Heart left ventricle (tissue), 16 donors: ENCODE measurements around the gene TFEB. TPM values are rescaled to one million over a fixed set of nuclear protein-coding genes. Genes with fewer than 3 reads are reported as not detected.

Experiments used
- ATAC-seq, 4 donors: fragments of 200-7000 bp; cut with Tn5 transposase; one replicate each; pipeline ENCODE4 v1.9.1; 2020 to 2022; ENCODE audit warnings: moderate library complexity in 4 of 4, mild to moderate bottlenecking in 3 of 4, moderate number of reproducible peaks in 1 of 4
- DNase-seq, 5 donors: peaks; one replicate each; pipeline ENCODE4 v3.0.0-alpha.2; 2020
- H3K27ac ChIP-seq, 12 donors: fragments of 200-600 bp; sonication (generic) in 4 of 12; one replicate each; pipeline versions ENCODE4 v1.5.0 to v1.8.0; 2016 to 2022; ENCODE audit warnings: mild to moderate bottlenecking in 2 of 12
- H3K27me3 ChIP-seq, 9 donors: fragments of 200-600 bp; sonication (generic) in 2 of 9; one replicate each; pipeline versions ENCODE4 v1.5.1 to v1.8.0; 2016 to 2022; ENCODE audit warnings: mild to moderate bottlenecking in 3 of 9
- H3K36me3 ChIP-seq, 9 donors: fragments of 200-600 bp; sonication (generic) in 2 of 9; one replicate each; pipeline versions ENCODE4 v1.5.0 to v1.8.0; 2018 to 2022; ENCODE audit warnings: mild to moderate bottlenecking in 2 of 9
- H3K4me1 ChIP-seq, 12 donors: fragments of 200-600 bp; sonication (generic) in 4 of 12; one replicate each; pipeline versions ENCODE4 v1.5.0 to v1.8.0; 2016 to 2022; ENCODE audit warnings: mild to moderate bottlenecking in 3 of 12
- H3K4me3 ChIP-seq, 12 donors: fragments of 200-600 bp; sonication (generic) in 4 of 12; one replicate each; pipeline versions ENCODE4 v1.5.0 to v1.8.0; 2017 to 2022; ENCODE audit warnings: mild to moderate bottlenecking in 9 of 12, moderate library complexity in 4 of 12
- H3K9me3 ChIP-seq, 12 donors: fragments of 200-600 bp; sonication (generic) in 4 of 12; one replicate each; pipeline versions ENCODE4 v1.5.0 to v1.8.0; 2016 to 2022; ENCODE audit warnings: mild to moderate bottlenecking in 1 of 12
- POLR2A ChIP-seq, 2 donors: fragments of 450-650 bp; IDR thresholded peaks; one replicate each; pipeline ENCODE4 v1.6.1; 2017; ENCODE audit warnings: antibody characterized with exemption in 2 of 2, mild to moderate bottlenecking in 2 of 2, moderate library complexity in 2 of 2
- WGBS, 4 donors: extraction: QIAGEN DNeasy Blood & Tissue Kit in 2 of 4; methylation state at CpG; one replicate each; pipeline versions ENCODE4 v1.1.5 to v1.1.7; 2013 to 2018; 5-methylcytosine and 5-hydroxymethylcytosine counted together
- intact Hi-C, 10 donors: fragments of 100-400 bp; cut with DNase I; formaldehyde crosslinking; loops; one replicate each; pipeline versions ENCODE4 v1.11.1 to v1.14.2; 2022
- polyA plus RNA-seq, 2 donors: library from polyadenylated mRNA; stranded (reverse); fragments of 200-250 nt; gene quantifications; one replicate each; pipeline ENCODE4 v1.2.3, GENCODE V29; 2013
- total RNA-seq, 9 donors: library from RNA; depleted of rRNA in 2 of 9; stranded (reverse); fragments of >200 nt in 2 of 9; fragmentation: NEBNext Ultra II Directional in 3 of 9; extraction: Animal tissue kit (Norgen Biotek cat#: 25700) in 3 of 9; gene quantifications; one replicate each; pipeline versions ENCODE4 v1.1.0 to v1.2.4, GENCODE V29; 2016 to 2023
- TF ChIP-seq, protein P1 (sequence below), 12 donors: fragments of 200-600 bp; sonication (generic) in 4 of 12; IDR thresholded peaks; one replicate each; pipeline versions ENCODE4 v1.5.0 to v1.8.0; 2018 to 2022; ENCODE audit warnings: antibody characterized with exemption in 12 of 12, mild to moderate bottlenecking in 5 of 12
- donor health status: ischemic (EF 13 %, LVEDD 7.1; RV severe dilation, severe dysfunction).
- donor health status: healthy with polysubstance abuse.
- donor health status: DM: no; HTN: yes; CAD: no.
- donor health status: DM: no; HTN: no; CAD: no.
- donor health status: ischemic (EF 25% LVEDD 6.9; RV normal size, moderate dysfunction).
- donor health status: ischemic (EF 25% LVEDD 5.7; RV mildly dilated, moderate dysfunction).
- donor health status: healthy.
- donor health status: DM: yes; HTN: yes; CAD: no.
- donor health status: ischemic (EF 35%, LVEDD 5.7; RV mildly dilated, moderate dysfunction).
- donor health status: nonischemic (EF 11% LVEDD 7.7; RV severe dilation, severe dysfunction).
- donor health status: DM: yes; HTN: yes; CAD: no.
- donor health status: PGD.
- donor health status: ischemic (EF 29% LVEDD 5.4; RV normal size, mild dysfunction).
- donor health status: nonischemic (EF 23%, LVEDD 6.1; RV moderate dilation, normal function).

Gene TFEB
- total and polyA plus RNA-seq, 11 donors, result 26.2 to 47.2 (median 40.4) TPM

- TF ChIP-seq POLR2A (IDR thresholded peaks at IDR 0.05), result no peak
- TF ChIP-seq, protein P1, sequence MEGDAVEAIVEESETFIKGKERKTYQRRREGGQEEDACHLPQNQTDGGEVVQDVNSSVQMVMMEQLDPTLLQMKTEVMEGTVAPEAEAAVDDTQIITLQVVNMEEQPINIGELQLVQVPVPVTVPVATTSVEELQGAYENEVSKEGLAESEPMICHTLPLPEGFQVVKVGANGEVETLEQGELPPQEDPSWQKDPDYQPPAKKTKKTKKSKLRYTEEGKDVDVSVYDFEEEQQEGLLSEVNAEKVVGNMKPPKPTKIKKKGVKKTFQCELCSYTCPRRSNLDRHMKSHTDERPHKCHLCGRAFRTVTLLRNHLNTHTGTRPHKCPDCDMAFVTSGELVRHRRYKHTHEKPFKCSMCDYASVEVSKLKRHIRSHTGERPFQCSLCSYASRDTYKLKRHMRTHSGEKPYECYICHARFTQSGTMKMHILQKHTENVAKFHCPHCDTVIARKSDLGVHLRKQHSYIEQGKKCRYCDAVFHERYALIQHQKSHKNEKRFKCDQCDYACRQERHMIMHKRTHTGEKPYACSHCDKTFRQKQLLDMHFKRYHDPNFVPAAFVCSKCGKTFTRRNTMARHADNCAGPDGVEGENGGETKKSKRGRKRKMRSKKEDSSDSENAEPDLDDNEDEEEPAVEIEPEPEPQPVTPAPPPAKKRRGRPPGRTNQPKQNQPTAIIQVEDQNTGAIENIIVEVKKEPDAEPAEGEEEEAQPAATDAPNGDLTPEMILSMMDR (IDR thresholded peaks at IDR 0.05), result no peak
- Histone ChIP-seq H3K4me1 (peaks cover 6 to 98% (median 75%) of the 10 kb centered on the region in 12 donors), H3K36me3 (peaks cover 0 to 8% (median 0%) of the 10 kb centered on the region in 9 donors), H3K4me3 (no peak overlapping the region), H3K9me3 (no peaks in the 10 kb centered on the region), H3K27ac (peak overlapping the region in 11 of 12 donors; percentile 13 to 94 (median 76)), H3K27me3 (no peaks in the 10 kb centered on the region)
- intact Hi-C loops, result no loop called here
- peak in 2 of 5 donors; percentile 66 to 70 for DNase-seq
- ATAC-seq, result no peak
- 72 to 88% (median 76%) methylated on average over 12 to 14 of the region's 14 CpGs for WGBS, 4 donors
Measured at GRCh38 chr6:41714556-41715273, 20.7 kb downstream of the TFEB start.

- peak overlapping the region; percentile 65 to 94 (median 82) for H3K27ac ChIP-seq
- peak; percentile 21 to 57 (median 41) for ATAC-seq
- WGBS, 4 donors, result 64 to 79% (median 73%) methylated on average over 13 to 14 of the region's 14 CpGs
- H3K27me3 ChIP-seq, result no peaks in the 10 kb centered on the region
- no peaks in the 10 kb centered on the region for H3K9me3 ChIP-seq
- H3K4me1 ChIP-seq, result peaks cover 6 to 94% (median 70%) of the 10 kb centered on the region in 12 donors
- DNase-seq, result peak in 4 of 5 donors; percentile 52 to 70 (median 62)
- TF ChIP-seq, protein P1 (IDR thresholded peaks at IDR 0.05), result no peak
- no peak for TF ChIP-seq POLR2A (IDR thresholded peaks at IDR 0.05)
- intact Hi-C loops, result no loop called here
- no peak overlapping the region for H3K4me3 ChIP-seq
- peaks cover 0 to 8% (median 0%) of the 10 kb centered on the region in 9 donors for H3K36me3 ChIP-seq
Measured at GRCh38 chr6:41713650-41714291, 21.6 kb downstream of the TFEB start.

DNA sequence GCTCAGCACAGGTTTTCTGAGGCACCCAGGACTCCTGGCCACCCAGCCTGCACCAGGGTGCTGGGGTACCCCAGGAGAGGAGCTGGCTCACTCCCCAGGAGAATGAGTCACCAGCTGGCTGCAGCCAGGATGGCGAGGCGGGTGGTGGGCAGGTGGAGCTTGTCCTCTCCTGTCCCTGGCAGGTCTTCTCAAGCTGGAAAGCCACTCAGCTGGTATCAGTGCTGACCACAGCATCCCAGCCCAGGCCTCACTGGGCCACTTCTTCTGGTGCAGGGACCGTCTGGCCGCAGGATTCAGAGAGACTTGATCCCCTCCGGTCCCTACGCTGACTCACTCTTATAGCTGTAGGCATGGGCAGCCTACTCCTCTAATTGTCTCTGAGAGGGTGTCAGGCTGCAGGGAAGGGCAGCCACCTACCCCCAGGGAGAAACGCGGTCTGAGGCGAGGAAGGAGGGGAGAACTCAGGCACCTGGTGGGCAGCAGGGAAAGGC lies 22.2 kb downstream of the TFEB start:
- DNase-seq (peak; percentile 72 to 81 (median 73)), ATAC-seq (peak; percentile 47 to 77 (median 66))
- peak overlapping the region; percentile 65 to 94 (median 82) for H3K27ac ChIP-seq
- H3K36me3 ChIP-seq, result peaks cover 0 to 8% (median 0%) of the 10 kb centered on the region in 9 donors
- no peak overlapping the region for H3K4me3 ChIP-seq
- H3K4me1 ChIP-seq, result peaks cover 3 to 94% (median 73%) of the 10 kb centered on the region in 12 donors
- no peaks in the 10 kb centered on the region for H3K27me3 ChIP-seq
- WGBS, 4 donors, result 35 to 52% (median 44%) methylated on average over 2 to 9 of the region's 9 CpGs
- H3K9me3 ChIP-seq, result no peaks in the 10 kb centered on the region
- intact Hi-C loops, result no loop called here
- TF ChIP-seq POLR2A (IDR thresholded peaks at IDR 0.05), result no peak
- TF ChIP-seq, protein P1 (IDR thresholded peaks at IDR 0.05), result no peak

- no peak for TF ChIP-seq POLR2A (IDR thresholded peaks at IDR 0.05)
- TF ChIP-seq, protein P1 (IDR thresholded peaks at IDR 0.05), result no peak
- Histone ChIP-seq H3K9me3 (no peaks in the 10 kb centered on the region), H3K4me3 (no peak overlapping the region), H3K27me3 (no peaks in the 10 kb centered on the region), H3K36me3 (peaks cover 0 to 8% (median 0%) of the 10 kb centered on the region in 9 donors), H3K4me1 (peaks cover 3 to 94% (median 75%) of the 10 kb centered on the region in 12 donors), H3K27ac (peak overlapping the region; percentile 65 to 94 (median 82))
- 47 to 59% (median 56%) methylated on average over 4 to 10 of the region's 10 CpGs for WGBS, 4 donors
- ATAC-seq (peak; percentile 79 to 84 (median 80)), DNase-seq (peak; percentile 83 to 91 (median 84))
- intact Hi-C loops, result no loop called here
Measured at GRCh38 chr6:41712651-41713103, 22.7 kb downstream of the TFEB start.
